HFF-Myc (cell line): ENCODE measurements around the gene IMPDH1.

Experiments used
- DNase-seq: peaks from one replicate; pipeline ENCODE4 v3.0.0-alpha.2; 2011; ENCODE audit warnings: low read depth; ENCODE audit errors: extremely low read depth
- H3K4me3 ChIP-seq: replicated peaks from 2 replicates; pipeline ENCODE4 v1.5.1; 2011; ENCODE audit warnings: low read depth, mild to moderate bottlenecking, control low read depth, low read length
- CTCF ChIP-seq: IDR thresholded peaks from 2 replicates; pipeline ENCODE4 v1.5.1; 2012; ENCODE audit warnings: mild to moderate bottlenecking, low read depth, low read length, control low read depth; ENCODE audit errors: missing control alignments

Gene IMPDH1

GRCh38 chr7:128356546-128357216 lies 53.1 kb downstream of the IMPDH1 start:
- H3K4me3 ChIP-seq = no peak overlapping the region
- TF ChIP-seq CTCF = no peak
- DNase-seq = no peak

- H3K4me3 ChIP-seq = no peak overlapping the region
- DNase-seq = no peak
- no peak for TF ChIP-seq CTCF
These were observed 56.2 kb downstream of the IMPDH1 start for GRCh38 chr7:128353610-128354009.

GRCh38 chr7:128353189-128353588 lies 56.6 kb downstream of the IMPDH1 start:
- no peak overlapping the region for H3K4me3 ChIP-seq
- no peak for TF ChIP-seq CTCF
- DNase-seq = no peak

- no peak overlapping the region for H3K4me3 ChIP-seq
- no peak for TF ChIP-seq CTCF
- no peak for DNase-seq
These were observed 57.1 kb downstream of the IMPDH1 start for GRCh38 chr7:128352636-128353035.

GRCh38 chr7:128352153-128352537 lies 57.6 kb downstream of the IMPDH1 start:
- no peak overlapping the region for H3K4me3 ChIP-seq
- no peak for DNase-seq
- TF ChIP-seq CTCF = peak; percentile 52

GRCh38 chr7:128351296-128352152 lies 58.3 kb downstream of the IMPDH1 start:
- no peak overlapping the region for H3K4me3 ChIP-seq
- no peak for DNase-seq
- no peak for TF ChIP-seq CTCF
